GM23338 (cell line): ENCODE results near the gene CEMIP2. TPM values are rescaled to one million over a fixed set of nuclear protein-coding genes. Genes with fewer than 3 reads are reported as not detected.

Source experiments
- ATAC-seq: fragments of 200-7000 bp; cut with Tn5 transposase; 3 replicates; pipeline ENCODE4 v1.9.1; 2020
- DNase-seq: peaks from one replicate; pipeline ENCODE4 v3.0.0-alpha.2; 2015; ENCODE audit warnings: low spot score
- H2AFZ ChIP-seq: fragments of 200-600 bp; sonication (generic); 2 replicates; pipeline ENCODE4 v1.8.0; 2016; ENCODE audit warnings: antibody characterized with exemption, mild to moderate bottlenecking, moderate library complexity
- H3F3A ChIP-seq: fragments of 200-600 bp; sonication (generic); replicated peaks from 2 replicates; pipeline ENCODE4 v1.8.0; 2017; ENCODE audit warnings: antibody characterized with exemption, mixed run types, low read depth
- H3K27ac ChIP-seq: fragments of 200-600 bp; sonication (generic); 2 replicates; pipeline ENCODE4 v1.6.1; 2016; ENCODE audit warnings: low read depth
- H3K27me3 ChIP-seq: fragments of 200-600 bp; sonication (generic); 2 replicates; pipeline ENCODE4 v1.8.0; 2016; ENCODE audit warnings: mild to moderate bottlenecking, mixed run types, moderate library complexity; ENCODE audit not compliant: insufficient read depth
- H3K36me3 ChIP-seq: fragments of 200-600 bp; sonication (generic); 2 replicates; pipeline ENCODE4 v1.8.0; 2016; ENCODE audit warnings: mild to moderate bottlenecking; ENCODE audit not compliant: insufficient read depth
- H3K4me1 ChIP-seq: fragments of 200-600 bp; sonication (generic); 2 replicates; pipeline ENCODE4 v1.8.0; 2016; ENCODE audit warnings: mild to moderate bottlenecking, moderate library complexity; ENCODE audit not compliant: insufficient read depth
- H3K4me2 ChIP-seq: fragments of 200-600 bp; sonication (generic); 2 replicates; pipeline ENCODE4 v1.7.1; 2017; ENCODE audit warnings: mixed run types
- H3K4me3 ChIP-seq: fragments of 200-600 bp; sonication (generic); 2 replicates; pipeline ENCODE4 v1.6.1; 2016; ENCODE audit warnings: mixed run types
- H3K79me2 ChIP-seq: fragments of 200-600 bp; sonication (generic); replicated peaks from 2 replicates; pipeline ENCODE4 v1.8.0; 2017; ENCODE audit warnings: mild to moderate bottlenecking; ENCODE audit not compliant: insufficient read depth
- H3K9me2 ChIP-seq: fragments of 200-600 bp; sonication (generic); 2 replicates; pipeline ENCODE4 v1.8.0; 2017; ENCODE audit not compliant: insufficient read depth
- H4K20me1 ChIP-seq: fragments of 200-600 bp; sonication (generic); replicated peaks from 2 replicates; pipeline ENCODE4 v1.8.0; 2017; ENCODE audit warnings: mild to moderate bottlenecking; ENCODE audit not compliant: insufficient read depth
- H3K27ac Mint-ChIP-seq: 2 replicates; pipeline ENCODE4 v1.8.0; 2020; ENCODE audit warnings: inconsistent platforms, mild to moderate bottlenecking, moderate library complexity, mixed read lengths
- H3K27me3 Mint-ChIP-seq: 3 replicates; pipeline ENCODE4 v1.8.0; 2022; ENCODE audit warnings: low read depth, mild to moderate bottlenecking, moderate library complexity, mixed read lengths, inconsistent platforms; ENCODE audit not compliant: insufficient read depth, poor library complexity
- H3K36me3 Mint-ChIP-seq: 3 replicates; pipeline ENCODE4 v1.8.0; 2021; ENCODE audit warnings: low read depth, mild to moderate bottlenecking, inconsistent platforms, moderate library complexity, mixed read lengths
- H3K4me1 Mint-ChIP-seq: 3 replicates; pipeline ENCODE4 v1.8.0; 2020; ENCODE audit warnings: mild to moderate bottlenecking, inconsistent platforms, mixed read lengths
- H3K4me3 Mint-ChIP-seq: 3 replicates; pipeline ENCODE4 v1.8.0; 2021; ENCODE audit warnings: moderate library complexity, mild to moderate bottlenecking, inconsistent platforms, mixed read lengths
- H3K9me3 Mint-ChIP-seq: 3 replicates; pipeline ENCODE4 v1.8.0; 2020; ENCODE audit warnings: moderate library complexity, mild to moderate bottlenecking, inconsistent platforms, mixed read lengths
- EZH2phosphoT487 ChIP-seq: fragments of 200-600 bp; sonication (generic); IDR thresholded peaks from one replicate; pipeline ENCODE4 v1.8.1; 2018; ENCODE audit warnings: antibody characterized with exemption; ENCODE audit not compliant: unreplicated experiment
- NANOG ChIP-seq: IDR thresholded peaks from 2 replicates; pipeline ENCODE4 v1.6.1; 2016; ENCODE audit warnings: antibody characterized with exemption, borderline replicate concordance
- ZNF114 ChIP-seq: fragments of 250-450 bp; sonication (Bioruptor Pico); IDR thresholded peaks from 2 replicates; pipeline ENCODE4 v1.5.0; 2020; ENCODE audit warnings: mild to moderate bottlenecking, moderate library complexity
- polyA plus RNA-seq: library from polyadenylated mRNA; unstranded; fragments of >200 nt; fragmentation: Nextera tagmentation; extraction: Ambion mirVana; gene quantifications from 2 replicates; pipeline ENCODE4 v1.2.1, GENCODE V29; 2016
- total RNA-seq: library from RNA; depleted of rRNA; stranded (reverse); fragments of >200 nt; shearing (Covaris generic); gene quantifications from 2 replicates; pipeline ENCODE4 v1.2.3, GENCODE V29; 2014
- TF ChIP-seq, protein P1 (sequence below): fragments of 250-450 bp; sonication (Bioruptor Pico); IDR thresholded peaks from 2 replicates; pipeline ENCODE4 v1.5.0; 2020; ENCODE audit warnings: mild to moderate bottlenecking, moderate library complexity
- TF ChIP-seq, protein P2 (sequence below), 2 experiments: fragments of 200-600 bp in 1 of 2; sonication (generic) in 1 of 2; conservative IDR thresholded peaks; 2 replicates each; pipeline versions ENCODE4 v1.5.1 to v1.6.1; 2016 to 2017; ENCODE audit warnings: antibody characterized with exemption in 2 of 2, low read depth in 2 of 2, mild to moderate bottlenecking in 2 of 2, moderate library complexity in 1 of 2
- TF ChIP-seq, protein P3 (sequence below): IDR thresholded peaks from 2 replicates; pipeline ENCODE4 v1.6.1; 2016; ENCODE audit warnings: antibody characterized with exemption

The CEMIP2 gene
- total and polyA plus RNA-seq, 2 experiments from 2014 or later: 23.0 to 76.7 TPM

DNA sequence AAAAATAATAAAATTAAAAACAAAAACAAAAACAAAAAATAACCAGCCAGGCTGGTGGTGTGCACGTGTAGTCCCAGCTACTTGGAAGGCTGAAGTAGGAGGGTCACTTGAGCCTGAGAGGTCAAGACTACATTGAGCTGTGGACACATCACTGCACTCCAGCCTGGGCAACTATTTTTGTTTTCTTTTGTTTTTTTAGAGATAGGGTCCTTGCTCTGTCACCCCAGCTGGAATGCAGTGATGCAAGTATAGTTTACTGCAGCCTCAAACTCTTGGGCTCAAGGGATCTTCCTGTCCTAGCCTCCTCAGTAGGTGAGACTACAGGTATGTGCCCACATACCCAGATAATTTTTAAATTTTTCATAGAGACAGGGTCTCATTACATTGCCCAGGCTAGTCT, 80.6 kb downstream of the CEMIP2 start:
- Mint-ChIP-seq H3K27ac (no peak overlapping the region), H3K4me1 (peaks cover 28% of the 10 kb centered on the region), H3K4me3 (no peak overlapping the region), H3K9me3 (no peaks in the 10 kb centered on the region), H3K27me3 (peaks cover 2% of the 10 kb centered on the region), H3K36me3 (peaks cover 54% of the 10 kb centered on the region)
- H3K79me2 ChIP-seq: no peaks in the 10 kb centered on the region
- TF ChIP-seq, protein P1, sequence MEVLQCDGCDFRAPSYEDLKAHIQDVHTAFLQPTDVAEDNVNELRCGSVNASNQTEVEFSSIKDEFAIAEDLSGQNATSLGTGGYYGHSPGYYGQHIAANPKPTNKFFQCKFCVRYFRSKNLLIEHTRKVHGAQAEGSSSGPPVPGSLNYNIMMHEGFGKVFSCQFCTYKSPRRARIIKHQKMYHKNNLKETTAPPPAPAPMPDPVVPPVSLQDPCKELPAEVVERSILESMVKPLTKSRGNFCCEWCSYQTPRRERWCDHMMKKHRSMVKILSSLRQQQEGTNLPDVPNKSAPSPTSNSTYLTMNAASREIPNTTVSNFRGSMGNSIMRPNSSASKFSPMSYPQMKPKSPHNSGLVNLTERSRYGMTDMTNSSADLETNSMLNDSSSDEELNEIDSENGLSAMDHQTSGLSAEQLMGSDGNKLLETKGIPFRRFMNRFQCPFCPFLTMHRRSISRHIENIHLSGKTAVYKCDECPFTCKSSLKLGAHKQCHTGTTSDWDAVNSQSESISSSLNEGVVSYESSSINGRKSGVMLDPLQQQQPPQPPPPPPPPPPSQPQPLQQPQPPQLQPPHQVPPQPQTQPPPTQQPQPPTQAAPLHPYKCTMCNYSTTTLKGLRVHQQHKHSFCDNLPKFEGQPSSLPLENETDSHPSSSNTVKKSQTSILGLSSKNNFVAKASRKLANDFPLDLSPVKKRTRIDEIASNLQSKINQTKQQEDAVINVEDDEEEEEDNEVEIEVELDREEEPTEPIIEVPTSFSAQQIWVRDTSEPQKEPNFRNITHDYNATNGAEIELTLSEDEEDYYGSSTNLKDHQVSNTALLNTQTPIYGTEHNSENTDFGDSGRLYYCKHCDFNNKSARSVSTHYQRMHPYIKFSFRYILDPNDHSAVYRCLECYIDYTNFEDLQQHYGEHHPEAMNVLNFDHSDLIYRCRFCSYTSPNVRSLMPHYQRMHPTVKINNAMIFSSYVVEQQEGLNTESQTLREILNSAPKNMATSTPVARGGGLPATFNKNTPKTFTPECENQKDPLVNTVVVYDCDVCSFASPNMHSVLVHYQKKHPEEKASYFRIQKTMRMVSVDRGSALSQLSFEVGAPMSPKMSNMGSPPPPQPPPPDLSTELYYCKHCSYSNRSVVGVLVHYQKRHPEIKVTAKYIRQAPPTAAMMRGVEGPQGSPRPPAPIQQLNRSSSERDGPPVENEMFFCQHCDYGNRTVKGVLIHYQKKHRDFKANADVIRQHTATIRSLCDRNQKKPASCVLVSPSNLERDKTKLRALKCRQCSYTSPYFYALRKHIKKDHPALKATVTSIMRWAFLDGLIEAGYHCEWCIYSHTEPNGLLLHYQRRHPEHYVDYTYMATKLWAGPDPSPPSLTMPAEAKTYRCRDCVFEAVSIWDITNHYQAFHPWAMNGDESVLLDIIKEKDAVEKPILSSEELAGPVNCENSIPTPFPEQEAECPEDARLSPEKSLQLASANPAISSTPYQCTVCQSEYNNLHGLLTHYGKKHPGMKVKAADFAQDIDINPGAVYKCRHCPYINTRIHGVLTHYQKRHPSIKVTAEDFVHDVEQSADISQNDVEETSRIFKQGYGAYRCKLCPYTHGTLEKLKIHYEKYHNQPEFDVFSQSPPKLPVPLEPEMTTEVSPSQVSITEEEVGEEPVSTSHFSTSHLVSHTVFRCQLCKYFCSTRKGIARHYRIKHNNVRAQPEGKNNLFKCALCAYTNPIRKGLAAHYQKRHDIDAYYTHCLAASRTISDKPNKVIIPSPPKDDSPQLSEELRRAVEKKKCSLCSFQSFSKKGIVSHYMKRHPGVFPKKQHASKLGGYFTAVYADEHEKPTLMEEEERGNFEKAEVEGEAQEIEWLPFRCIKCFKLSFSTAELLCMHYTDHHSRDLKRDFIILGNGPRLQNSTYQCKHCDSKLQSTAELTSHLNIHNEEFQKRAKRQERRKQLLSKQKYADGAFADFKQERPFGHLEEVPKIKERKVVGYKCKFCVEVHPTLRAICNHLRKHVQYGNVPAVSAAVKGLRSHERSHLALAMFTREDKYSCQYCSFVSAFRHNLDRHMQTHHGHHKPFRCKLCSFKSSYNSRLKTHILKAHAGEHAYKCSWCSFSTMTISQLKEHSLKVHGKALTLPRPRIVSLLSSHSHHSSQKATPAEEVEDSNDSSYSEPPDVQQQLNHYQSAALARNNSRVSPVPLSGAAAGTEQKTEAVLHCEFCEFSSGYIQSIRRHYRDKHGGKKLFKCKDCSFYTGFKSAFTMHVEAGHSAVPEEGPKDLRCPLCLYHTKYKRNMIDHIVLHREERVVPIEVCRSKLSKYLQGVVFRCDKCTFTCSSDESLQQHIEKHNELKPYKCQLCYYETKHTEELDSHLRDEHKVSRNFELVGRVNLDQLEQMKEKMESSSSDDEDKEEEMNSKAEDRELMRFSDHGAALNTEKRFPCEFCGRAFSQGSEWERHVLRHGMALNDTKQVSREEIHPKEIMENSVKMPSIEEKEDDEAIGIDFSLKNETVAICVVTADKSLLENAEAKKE (CRISPR knock-in tag): no peak
- TF ChIP-seq, protein P2, sequence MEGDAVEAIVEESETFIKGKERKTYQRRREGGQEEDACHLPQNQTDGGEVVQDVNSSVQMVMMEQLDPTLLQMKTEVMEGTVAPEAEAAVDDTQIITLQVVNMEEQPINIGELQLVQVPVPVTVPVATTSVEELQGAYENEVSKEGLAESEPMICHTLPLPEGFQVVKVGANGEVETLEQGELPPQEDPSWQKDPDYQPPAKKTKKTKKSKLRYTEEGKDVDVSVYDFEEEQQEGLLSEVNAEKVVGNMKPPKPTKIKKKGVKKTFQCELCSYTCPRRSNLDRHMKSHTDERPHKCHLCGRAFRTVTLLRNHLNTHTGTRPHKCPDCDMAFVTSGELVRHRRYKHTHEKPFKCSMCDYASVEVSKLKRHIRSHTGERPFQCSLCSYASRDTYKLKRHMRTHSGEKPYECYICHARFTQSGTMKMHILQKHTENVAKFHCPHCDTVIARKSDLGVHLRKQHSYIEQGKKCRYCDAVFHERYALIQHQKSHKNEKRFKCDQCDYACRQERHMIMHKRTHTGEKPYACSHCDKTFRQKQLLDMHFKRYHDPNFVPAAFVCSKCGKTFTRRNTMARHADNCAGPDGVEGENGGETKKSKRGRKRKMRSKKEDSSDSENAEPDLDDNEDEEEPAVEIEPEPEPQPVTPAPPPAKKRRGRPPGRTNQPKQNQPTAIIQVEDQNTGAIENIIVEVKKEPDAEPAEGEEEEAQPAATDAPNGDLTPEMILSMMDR (conservative IDR thresholded peaks at IDR 0.05; ENCODE audit: low read depth in 2 of 2): no peak
- TF ChIP-seq ZNF114 (CRISPR knock-in tag): no peak
- TF ChIP-seq EZH2phosphoT487: no peak
- TF ChIP-seq, protein P3, sequence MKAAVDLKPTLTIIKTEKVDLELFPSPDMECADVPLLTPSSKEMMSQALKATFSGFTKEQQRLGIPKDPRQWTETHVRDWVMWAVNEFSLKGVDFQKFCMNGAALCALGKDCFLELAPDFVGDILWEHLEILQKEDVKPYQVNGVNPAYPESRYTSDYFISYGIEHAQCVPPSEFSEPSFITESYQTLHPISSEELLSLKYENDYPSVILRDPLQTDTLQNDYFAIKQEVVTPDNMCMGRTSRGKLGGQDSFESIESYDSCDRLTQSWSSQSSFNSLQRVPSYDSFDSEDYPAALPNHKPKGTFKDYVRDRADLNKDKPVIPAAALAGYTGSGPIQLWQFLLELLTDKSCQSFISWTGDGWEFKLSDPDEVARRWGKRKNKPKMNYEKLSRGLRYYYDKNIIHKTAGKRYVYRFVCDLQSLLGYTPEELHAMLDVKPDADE: no peak
- no peak for TF ChIP-seq NANOG
- no peaks in the 10 kb centered on the region for H3F3A ChIP-seq
- H3K4me1 ChIP-seq: peaks cover 25% of the 10 kb centered on the region
- no peak overlapping the region for H3K4me2 ChIP-seq
- no peak overlapping the region for H2AFZ ChIP-seq
- ATAC-seq: no peak
- no peak for DNase-seq
- peaks cover 32% of the 10 kb centered on the region for H3K36me3 ChIP-seq
- no peaks in the 10 kb centered on the region for H3K27me3 ChIP-seq
- H3K27ac ChIP-seq: no peak overlapping the region
- H3K9me2 ChIP-seq: no peaks in the 10 kb centered on the region
- H3K4me3 ChIP-seq: no peak overlapping the region
- H4K20me1 ChIP-seq: no peaks in the 10 kb centered on the region; the same call in 1 of the 2 replicates
